ENCODE measurements around the gene FAM53A. TPM values are rescaled to one million over a fixed set of nuclear protein-coding genes. Genes with fewer than 3 reads are reported as not detected.

The FAM53A gene
- total RNA-seq, 1 donor from 2014 or later = 3.3 TPM

- H3K27me3 Mint-ChIP-seq (ENCODE audit: low read depth) = no peaks in the 10 kb centered on the region
- H3K4me3 Mint-ChIP-seq (ENCODE audit: low read depth) = no peak overlapping the region
- no peaks in the 10 kb centered on the region for H3K4me1 Mint-ChIP-seq (ENCODE audit: low read depth)
- no peaks in the 10 kb centered on the region for H3K9me3 Mint-ChIP-seq
- H3K27ac Mint-ChIP-seq = no peak overlapping the region
- intact Hi-C loops (cut with micrococcal nuclease) = no loop called here
- H3K36me3 Mint-ChIP-seq (ENCODE audit: low read depth) = no peaks in the 10 kb centered on the region
- DNase-seq (ENCODE audit: low spot score) = no peak
Measured at GRCh38 chr4:1659104-1660043, 24.7 kb downstream of the FAM53A start.

- Mint-ChIP-seq H3K9me3 (no peaks in the 10 kb centered on the region), H3K27me3 (ENCODE audit: low read depth) (no peaks in the 10 kb centered on the region), H3K4me1 (ENCODE audit: low read depth) (no peaks in the 10 kb centered on the region), H3K4me3 (ENCODE audit: low read depth) (no peak overlapping the region), H3K27ac (no peak overlapping the region), H3K36me3 (ENCODE audit: low read depth) (no peaks in the 10 kb centered on the region)
- no peak for DNase-seq (ENCODE audit: low spot score)
- intact Hi-C loops (cut with micrococcal nuclease) = no loop called here
Measured at GRCh38 chr4:1658581-1658980, 25.5 kb downstream of the FAM53A start.

- no peak for DNase-seq (ENCODE audit: low spot score)
Measured at GRCh38 chr4:1658146-1658545, 26.0 kb downstream of the FAM53A start.

GRCh38 chr4:1656986-1657385 lies 27.1 kb downstream of the FAM53A start:
- intact Hi-C loops (cut with micrococcal nuclease) = no loop called here
- H3K9me3 Mint-ChIP-seq = no peaks in the 10 kb centered on the region
- no peak for DNase-seq (ENCODE audit: low spot score)
- no peaks in the 10 kb centered on the region for H3K36me3 Mint-ChIP-seq (ENCODE audit: low read depth)
- no peaks in the 10 kb centered on the region for H3K4me1 Mint-ChIP-seq (ENCODE audit: low read depth)
- no peak overlapping the region for H3K4me3 Mint-ChIP-seq (ENCODE audit: low read depth)
- no peak overlapping the region for H3K27ac Mint-ChIP-seq
- H3K27me3 Mint-ChIP-seq (ENCODE audit: low read depth) = no peaks in the 10 kb centered on the region

More at GRCh38 chr4:1658146-1658545, 26.0 kb downstream of the FAM53A start:
- Mint-ChIP-seq H3K36me3 (ENCODE audit: low read depth) (no peaks in the 10 kb centered on the region), H3K4me1 (ENCODE audit: low read depth) (no peaks in the 10 kb centered on the region), H3K4me3 (ENCODE audit: low read depth) (no peak overlapping the region), H3K9me3 (no peaks in the 10 kb centered on the region), H3K27ac (no peak overlapping the region), H3K27me3 (ENCODE audit: low read depth) (no peaks in the 10 kb centered on the region)
- intact Hi-C loops (cut with micrococcal nuclease) = no loop called here

GRCh38 chr4:1656132-1656531 lies 28.0 kb downstream of the FAM53A start:
- H3K9me3 Mint-ChIP-seq = no peaks in the 10 kb centered on the region
- H3K27ac Mint-ChIP-seq = no peak overlapping the region
- no peaks in the 10 kb centered on the region for H3K36me3 Mint-ChIP-seq (ENCODE audit: low read depth)
- H3K4me1 Mint-ChIP-seq (ENCODE audit: low read depth) = no peaks in the 10 kb centered on the region
- H3K27me3 Mint-ChIP-seq (ENCODE audit: low read depth) = no peaks in the 10 kb centered on the region
- intact Hi-C loops (cut with micrococcal nuclease) = no loop called here
- no peak overlapping the region for H3K4me3 Mint-ChIP-seq (ENCODE audit: low read depth)
- no peak for DNase-seq (ENCODE audit: low spot score)

DNA sequence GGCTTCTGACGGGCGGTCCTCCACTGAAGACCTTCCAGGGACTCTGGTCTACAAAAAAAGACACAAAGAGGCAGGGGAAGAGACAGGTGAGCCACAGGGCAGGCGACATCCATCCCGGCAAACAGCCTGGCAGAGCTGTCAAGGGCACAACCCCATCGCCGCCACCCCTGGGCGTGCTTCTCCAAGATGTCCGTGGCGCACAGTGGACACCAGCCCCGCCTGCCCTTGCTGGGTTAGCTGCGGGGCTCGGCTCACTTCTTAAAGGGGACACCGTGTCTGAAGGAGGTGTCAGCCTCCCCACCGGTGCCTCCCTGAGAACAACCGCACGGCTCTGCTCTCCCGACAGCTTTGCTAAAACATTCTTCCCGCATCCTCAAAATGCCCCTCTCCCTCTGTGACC lies 28.4 kb downstream of the FAM53A start:
- intact Hi-C loops (cut with micrococcal nuclease) = no loop called here
- H3K36me3 Mint-ChIP-seq (ENCODE audit: low read depth) = no peaks in the 10 kb centered on the region
- H3K9me3 Mint-ChIP-seq = no peaks in the 10 kb centered on the region
- no peaks in the 10 kb centered on the region for H3K27me3 Mint-ChIP-seq (ENCODE audit: low read depth)
- DNase-seq (ENCODE audit: low spot score) = no peak
- H3K4me3 Mint-ChIP-seq (ENCODE audit: low read depth) = no peak overlapping the region
- H3K27ac Mint-ChIP-seq = no peak overlapping the region
- no peaks in the 10 kb centered on the region for H3K4me1 Mint-ChIP-seq (ENCODE audit: low read depth)

GRCh38 chr4:1655081-1655480 lies 29.0 kb downstream of the FAM53A start:
- Mint-ChIP-seq H3K9me3 (no peaks in the 10 kb centered on the region), H3K27me3 (ENCODE audit: low read depth) (no peaks in the 10 kb centered on the region), H3K4me3 (ENCODE audit: low read depth) (no peak overlapping the region), H3K27ac (no peak overlapping the region), H3K4me1 (ENCODE audit: low read depth) (no peaks in the 10 kb centered on the region), H3K36me3 (ENCODE audit: low read depth) (no peaks in the 10 kb centered on the region)
- intact Hi-C loops (cut with micrococcal nuclease) = no loop called here
- DNase-seq (ENCODE audit: low spot score) = no peak

GRCh38 chr4:1654216-1654955 lies 29.7 kb downstream of the FAM53A start:
- DNase-seq (ENCODE audit: low spot score) = no peak
- intact Hi-C loops (cut with micrococcal nuclease) = no loop called here
- Mint-ChIP-seq H3K36me3 (ENCODE audit: low read depth) (no peaks in the 10 kb centered on the region), H3K4me3 (ENCODE audit: low read depth) (no peak overlapping the region), H3K4me1 (ENCODE audit: low read depth) (no peaks in the 10 kb centered on the region), H3K9me3 (no peaks in the 10 kb centered on the region), H3K27ac (no peak overlapping the region), H3K27me3 (ENCODE audit: low read depth) (no peaks in the 10 kb centered on the region)

DNA sequence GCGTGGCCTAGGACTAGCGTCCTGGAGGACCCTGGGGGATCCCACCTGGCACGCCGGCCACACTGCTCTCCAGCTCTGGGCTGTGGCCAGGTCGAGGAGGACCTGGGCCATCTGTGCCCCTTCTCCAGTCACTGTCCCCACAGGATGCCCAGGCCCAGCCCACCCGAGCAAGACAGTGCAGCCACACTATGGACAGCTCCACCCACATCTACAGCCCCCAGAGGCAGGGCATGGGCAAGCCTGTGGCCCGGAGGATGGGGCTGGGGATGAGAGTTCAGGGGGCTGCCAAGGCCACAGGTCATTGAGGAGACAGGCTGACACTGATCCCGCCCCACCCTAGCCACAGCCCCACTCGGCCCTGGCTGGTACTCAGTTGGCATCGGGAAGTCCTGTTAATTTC lies 30.3 kb downstream of the FAM53A start:
- no peaks in the 10 kb centered on the region for H3K36me3 Mint-ChIP-seq (ENCODE audit: low read depth)
- no peaks in the 10 kb centered on the region for H3K4me1 Mint-ChIP-seq (ENCODE audit: low read depth)
- intact Hi-C loops (cut with micrococcal nuclease) = no loop called here
- no peaks in the 10 kb centered on the region for H3K27me3 Mint-ChIP-seq (ENCODE audit: low read depth)
- no peaks in the 10 kb centered on the region for H3K9me3 Mint-ChIP-seq
- DNase-seq (ENCODE audit: low spot score) = no peak
- no peak overlapping the region for H3K27ac Mint-ChIP-seq
- H3K4me3 Mint-ChIP-seq (ENCODE audit: low read depth) = no peak overlapping the region

- Mint-ChIP-seq H3K27me3 (ENCODE audit: low read depth) (no peaks in the 10 kb centered on the region), H3K4me3 (ENCODE audit: low read depth) (no peak overlapping the region), H3K36me3 (ENCODE audit: low read depth) (no peaks in the 10 kb centered on the region), H3K4me1 (ENCODE audit: low read depth) (no peaks in the 10 kb centered on the region), H3K27ac (no peak overlapping the region), H3K9me3 (no peaks in the 10 kb centered on the region)
- intact Hi-C loops (cut with micrococcal nuclease) = no loop called here
- no peak for DNase-seq (ENCODE audit: low spot score)
Measured at GRCh38 chr4:1652088-1652487, 32.0 kb downstream of the FAM53A start.

- no peaks in the 10 kb centered on the region for H3K9me3 Mint-ChIP-seq
- H3K27ac Mint-ChIP-seq = no peak overlapping the region
- intact Hi-C loops (cut with micrococcal nuclease) = no loop called here
- H3K4me3 Mint-ChIP-seq (ENCODE audit: low read depth) = no peak overlapping the region
- no peak for DNase-seq (ENCODE audit: low spot score)
- no peaks in the 10 kb centered on the region for H3K4me1 Mint-ChIP-seq (ENCODE audit: low read depth)
- H3K36me3 Mint-ChIP-seq (ENCODE audit: low read depth) = no peaks in the 10 kb centered on the region
- H3K27me3 Mint-ChIP-seq (ENCODE audit: low read depth) = no peaks in the 10 kb centered on the region
Measured at GRCh38 chr4:1651609-1652008, 32.5 kb downstream of the FAM53A start.

DNA sequence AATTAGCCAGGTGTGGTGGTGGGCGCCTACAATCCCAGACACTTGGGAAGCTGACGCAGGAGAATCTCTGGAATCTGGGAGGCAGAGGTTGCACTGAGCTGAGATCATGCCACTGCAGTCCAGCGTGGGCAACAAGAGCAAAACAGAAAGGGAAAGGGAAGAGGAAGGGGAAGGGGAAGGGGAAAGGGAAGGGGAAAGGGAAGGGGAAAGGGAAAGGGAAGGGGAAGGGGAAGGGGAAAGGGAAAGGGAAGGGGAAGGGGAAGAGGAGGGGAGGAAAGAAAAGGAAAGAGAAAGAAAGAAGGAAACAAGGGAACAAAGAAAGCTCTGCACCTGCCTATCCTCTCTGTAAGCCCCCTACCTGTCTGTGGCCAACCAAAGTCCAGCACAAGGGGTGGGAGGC lies 35.2 kb downstream of the FAM53A start:
- no peak for DNase-seq (ENCODE audit: low spot score)
- Mint-ChIP-seq H3K27ac (no peak overlapping the region), H3K4me1 (ENCODE audit: low read depth) (no peaks in the 10 kb centered on the region), H3K36me3 (ENCODE audit: low read depth) (no peaks in the 10 kb centered on the region), H3K4me3 (ENCODE audit: low read depth) (no peak overlapping the region), H3K27me3 (ENCODE audit: low read depth) (no peaks in the 10 kb centered on the region), H3K9me3 (no peaks in the 10 kb centered on the region)
- intact Hi-C loops (cut with micrococcal nuclease) = no loop called here

DNA sequence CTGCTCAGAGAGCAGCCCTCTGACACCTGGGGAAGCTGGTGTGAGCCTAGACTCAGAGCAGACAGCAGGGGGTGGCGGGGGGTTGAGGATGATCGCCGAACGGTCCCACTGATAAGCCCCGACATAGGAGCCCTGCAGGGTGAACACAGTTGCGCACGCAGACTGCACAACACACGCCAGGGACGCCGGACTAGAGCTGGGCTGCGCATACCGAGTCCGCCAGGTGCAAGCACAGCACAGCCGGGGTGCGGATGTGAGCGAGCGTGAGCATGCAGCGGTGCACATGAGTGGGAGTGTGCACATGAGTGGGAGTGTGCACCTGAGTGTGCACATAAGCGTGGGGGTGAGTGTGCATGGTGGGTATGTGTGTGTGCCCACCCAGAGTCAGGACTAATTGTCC lies 36.7 kb downstream of the FAM53A start:
- H3K4me3 Mint-ChIP-seq (ENCODE audit: low read depth) = no peak overlapping the region
- H3K9me3 Mint-ChIP-seq = no peaks in the 10 kb centered on the region
- no peaks in the 10 kb centered on the region for H3K27me3 Mint-ChIP-seq (ENCODE audit: low read depth)
- DNase-seq (ENCODE audit: low spot score) = no peak
- intact Hi-C loops (cut with micrococcal nuclease) = no loop called here
- no peaks in the 10 kb centered on the region for H3K36me3 Mint-ChIP-seq (ENCODE audit: low read depth)
- H3K4me1 Mint-ChIP-seq (ENCODE audit: low read depth) = no peaks in the 10 kb centered on the region
- no peak overlapping the region for H3K27ac Mint-ChIP-seq

Data from activated T-helper 2 cell treated with anti-CD3 and anti-CD28 coated beads, Interferon-gamma antibody, Interleukin-2, Interleukin-4, amounts not matched to agents 10 μg/mL and 5 μg/mL and 100 μg/mL, durations not matched to agents 14 hours and 24 hours and 36 hours (primary cell).